OCI-LY3 (cell line): ENCODE data around the gene PRR16.

ENCODE experiments used
- EZH2phosphoT487 ChIP-seq: fragments of 200-600 bp; shearing (Covaris generic); IDR thresholded peaks from 2 replicates; pipeline ENCODE4 v1.6.1; 2018; ENCODE audit warnings: antibody characterized with exemption, mixed run types, low read depth
- TF ChIP-seq, protein P1 (sequence below): fragments of 200-600, 300-600 bp; sonication (generic); IDR thresholded peaks from 2 replicates; pipeline ENCODE4 v1.5.1; 2014; ENCODE audit warnings: antibody characterized with exemption, low read length, low read depth

- TF ChIP-seq, protein P1, sequence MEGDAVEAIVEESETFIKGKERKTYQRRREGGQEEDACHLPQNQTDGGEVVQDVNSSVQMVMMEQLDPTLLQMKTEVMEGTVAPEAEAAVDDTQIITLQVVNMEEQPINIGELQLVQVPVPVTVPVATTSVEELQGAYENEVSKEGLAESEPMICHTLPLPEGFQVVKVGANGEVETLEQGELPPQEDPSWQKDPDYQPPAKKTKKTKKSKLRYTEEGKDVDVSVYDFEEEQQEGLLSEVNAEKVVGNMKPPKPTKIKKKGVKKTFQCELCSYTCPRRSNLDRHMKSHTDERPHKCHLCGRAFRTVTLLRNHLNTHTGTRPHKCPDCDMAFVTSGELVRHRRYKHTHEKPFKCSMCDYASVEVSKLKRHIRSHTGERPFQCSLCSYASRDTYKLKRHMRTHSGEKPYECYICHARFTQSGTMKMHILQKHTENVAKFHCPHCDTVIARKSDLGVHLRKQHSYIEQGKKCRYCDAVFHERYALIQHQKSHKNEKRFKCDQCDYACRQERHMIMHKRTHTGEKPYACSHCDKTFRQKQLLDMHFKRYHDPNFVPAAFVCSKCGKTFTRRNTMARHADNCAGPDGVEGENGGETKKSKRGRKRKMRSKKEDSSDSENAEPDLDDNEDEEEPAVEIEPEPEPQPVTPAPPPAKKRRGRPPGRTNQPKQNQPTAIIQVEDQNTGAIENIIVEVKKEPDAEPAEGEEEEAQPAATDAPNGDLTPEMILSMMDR = no peak
- no peak for TF ChIP-seq EZH2phosphoT487
Observed at GRCh38 chr5:120730214-120730613, 266.1 kb downstream of the PRR16 start.
